K562 (cell line): ENCODE results near the gene GANAB. TPM values are rescaled to one million over a fixed set of nuclear protein-coding genes. Genes with fewer than 3 reads are reported as not detected.

ENCODE experiments used
- ARID3B ChIP-seq: fragments of 250-450 bp; sonication (Bioruptor Pico); IDR thresholded peaks from 2 replicates; pipeline ENCODE4 v1.4.0; 2020; ENCODE audit warnings: borderline replicate concordance
- ATF2 ChIP-seq: sonication (generic); formaldehyde crosslinking; IDR thresholded peaks from 2 replicates; pipeline ENCODE4 v1.8.1; 2022; ENCODE audit warnings: missing genetic modification reagents
- CBX2 ChIP-seq: fragments of 200-600 bp; sonication (generic); IDR thresholded peaks from one replicate; pipeline ENCODE4 v1.6.1; 2012; ENCODE audit warnings: mild to moderate bottlenecking, low read length, inconsistent platforms; ENCODE audit not compliant: insufficient read depth, poor library complexity, severe bottlenecking
- ETV1 ChIP-seq: fragments of 450-650 bp; conservative IDR thresholded peaks from 2 replicates; pipeline ENCODE4 v1.6.1; 2016; ENCODE audit warnings: missing genetic modification characterization, control low read depth, low read depth, missing compliant biosample characterization
- GTF2F1 ChIP-seq: IDR thresholded peaks from 2 replicates; pipeline ENCODE4 v1.6.1; 2011; ENCODE audit warnings: low read depth, low read length, improper control_type of control experiment
- HDAC6 ChIP-seq: IDR thresholded peaks from 2 replicates; pipeline ENCODE4 v1.6.1; 2012; ENCODE audit warnings: low read depth, mild to moderate bottlenecking, control low read depth, inconsistent platforms, low read length, moderate library complexity
- HNRNPH1 ChIP-seq: fragments of 200-400 bp; formaldehyde crosslinking; optimal IDR thresholded peaks from 2 replicates; pipeline ENCODE3; 2017; ENCODE audit warnings: low read depth, mild to moderate bottlenecking, low read length, moderate library complexity
- HNRNPLL ChIP-seq: fragments of 200-400 bp; formaldehyde crosslinking; IDR thresholded peaks from 2 replicates; pipeline ENCODE4 v1.6.1; 2017; ENCODE audit warnings: low read length, low read depth, mild to moderate bottlenecking; ENCODE audit not compliant: poor library complexity, severe bottlenecking
- LCOR ChIP-seq: sonication (generic); formaldehyde crosslinking; IDR thresholded peaks from 2 replicates; pipeline ENCODE4 v1.8.0; 2022; ENCODE audit warnings: mild to moderate bottlenecking, missing genetic modification reagents
- MAFG ChIP-seq: fragments of 450-650 bp; conservative IDR thresholded peaks from 2 replicates; pipeline ENCODE4 v1.6.1; 2016; ENCODE audit warnings: missing genetic modification characterization, missing compliant biosample characterization
- NCOA1 ChIP-seq: fragments of 450-650 bp; IDR thresholded peaks from 2 replicates; pipeline ENCODE4 v1.6.1; 2016; ENCODE audit warnings: low read depth
- NFXL1 ChIP-seq: fragments of 450-650 bp; formaldehyde crosslinking; IDR thresholded peaks from 2 replicates; pipeline ENCODE4 v1.4.0; 2021; ENCODE audit warnings: mild to moderate bottlenecking
- POU5F1 ChIP-seq: fragments of 150-350 bp; IDR thresholded peaks from 2 replicates; pipeline ENCODE4 v1.6.1; 2014; ENCODE audit warnings: borderline replicate concordance, low read length, low read depth, mild to moderate bottlenecking; ENCODE audit not compliant: partially characterized antibody
- PTBP1 ChIP-seq: fragments of 200-400 bp; formaldehyde crosslinking; IDR thresholded peaks from 2 replicates; pipeline ENCODE4 v1.6.1; 2017; ENCODE audit warnings: low read depth, low read length
- SAP30 ChIP-seq: fragments of 200-600 bp; sonication (generic); IDR thresholded peaks from 2 replicates; pipeline ENCODE4 v1.6.1; 2012; ENCODE audit warnings: borderline replicate concordance, low read depth, mild to moderate bottlenecking, moderate library complexity, low read length, control low read depth, inconsistent platforms; ENCODE audit not compliant: insufficient read depth, poor library complexity, severe bottlenecking
- SMARCB1 ChIP-seq: IDR thresholded peaks from 2 replicates; pipeline ENCODE4 v1.6.1; 2011; ENCODE audit warnings: improper control_type of control experiment, low read depth; ENCODE audit not compliant: insufficient read length
- SRF ChIP-seq, 2 experiments: fragments of 250-450, 450-650 bp in 1 of 2; sonication (Bioruptor Pico) in 1 of 2; sonication (generic) in 1 of 2; formaldehyde crosslinking; IDR thresholded peaks; 2 replicates each; pipeline versions ENCODE4 v1.5.0 to v1.5.1; 2020 to 2022; ENCODE audit warnings: mild to moderate bottlenecking in 1 of 2, missing genetic modification reagents in 1 of 2
- TFE3 ChIP-seq: fragments of 450-650 bp; formaldehyde crosslinking; IDR thresholded peaks from 2 replicates; pipeline ENCODE4 v1.4.0; 2020; ENCODE audit warnings: mild to moderate bottlenecking, mixed read lengths
- THRB ChIP-seq: fragments of 450-650 bp; formaldehyde crosslinking; conservative IDR thresholded peaks from 2 replicates; pipeline ENCODE4 v1.4.0; 2022; ENCODE audit warnings: mild to moderate bottlenecking, missing genetic modification characterization
- ZBTB1 ChIP-seq: sonication (generic); formaldehyde crosslinking; IDR thresholded peaks from 2 replicates; pipeline ENCODE4 v1.8.1; 2023; ENCODE audit warnings: missing genetic modification reagents, low read depth, mild to moderate bottlenecking, borderline replicate concordance
- ZNF140 ChIP-seq: fragments of 250-450 bp; sonication (Bioruptor Pico); IDR thresholded peaks from 2 replicates; pipeline ENCODE4 v1.8.0; 2021; ENCODE audit warnings: moderate library complexity, mild to moderate bottlenecking, inconsistent platforms
- ZNF431 ChIP-seq: sonication (generic); formaldehyde crosslinking; IDR thresholded peaks from 2 replicates; pipeline ENCODE4 v1.8.0; 2022; ENCODE audit warnings: mild to moderate bottlenecking, missing genetic modification reagents
- polyA plus RNA-seq, 8 experiments: library from polyadenylated mRNA; depleted of rRNA in 4 of 8; stranded (reverse) in 5 of 8; unstranded in 3 of 8; fragments of >200 nt; fragmentation: Nextera tagmentation in 2 of 8; fragmentation: Illumina TruSeq in 1 of 8; extraction: Ambion mirVana in 2 of 8; extraction: Trizol in 1 of 8; gene quantifications; 2 replicates each; pipeline versions ENCODE4 v1.2.1 to v1.2.3, GENCODE V29; 2011 to 2014; ENCODE audit warnings: inconsistent platforms in 1 of 8, missing spikeins in 1 of 8
- total RNA-seq, 7 experiments: library from RNA; depleted of rRNA in 6 of 7; stranded (reverse); fragments of >200 nt in 6 of 7; fragmentation: Illumina TruSeq in 2 of 7; extraction: Trizol in 2 of 7; gene quantifications; 2 replicates each; pipeline versions ENCODE4 v1.2.1 to v1.2.3, GENCODE V29; 2011 to 2021; ENCODE audit warnings: low replicate concordance in 1 of 7

Gene GANAB
- total and polyA plus RNA-seq, 9 of the 15 experiments (the other 6 are each of a cell fraction or from before 2014, with no cell fraction given) = 6.5 to 284 (median 161) TPM

GRCh38 chr11:62665075-62665598 lies 18.7 kb upstream of the GANAB start, which contains the start of the genes C11orf98 and CSKMT (continued):
- TF ChIP-seq POU5F1 (no peak), NCOA1 (no peak), ZBTB1 (CRISPR knock-in tag) (no peak), SAP30 (peak; percentile 52), HNRNPLL (peak; percentile 81), TFE3 (peak; percentile 36), SRF (CRISPR knock-in tag; IDR thresholded peaks at IDR 0.05) (peak in 1 of 2 experiments; percentile 59; a peak in 2 of 4 replicates), CBX2 (no peak), HDAC6 (no peak), SMARCB1 (no peak), LCOR (peak; percentile 28; the same call in 1 of the 2 replicates), NFXL1 (CRISPR knock-in tag) (peak; percentile 56; the same call in 1 of the 2 replicates), ZNF140 (CRISPR knock-in tag) (no peak), ZNF431 (CRISPR knock-in tag) (no peak), GTF2F1 (peak; percentile 99), THRB (CRISPR knock-in tag) (peak; percentile 95), ETV1 (peak; percentile 86), ARID3B (CRISPR knock-in tag) (no peak), ATF2 (CRISPR knock-in tag) (no peak), PTBP1 (no peak; the same call in 1 of the 2 replicates), HNRNPH1 (peak; percentile 76), MAFG (no peak)
